ENCODE results near the gene FLACC1.

GRCh38 chr2:201271917-201272316 is 85.2 kb downstream of the FLACC1 start:
- TF ChIP-seq, protein P1, sequence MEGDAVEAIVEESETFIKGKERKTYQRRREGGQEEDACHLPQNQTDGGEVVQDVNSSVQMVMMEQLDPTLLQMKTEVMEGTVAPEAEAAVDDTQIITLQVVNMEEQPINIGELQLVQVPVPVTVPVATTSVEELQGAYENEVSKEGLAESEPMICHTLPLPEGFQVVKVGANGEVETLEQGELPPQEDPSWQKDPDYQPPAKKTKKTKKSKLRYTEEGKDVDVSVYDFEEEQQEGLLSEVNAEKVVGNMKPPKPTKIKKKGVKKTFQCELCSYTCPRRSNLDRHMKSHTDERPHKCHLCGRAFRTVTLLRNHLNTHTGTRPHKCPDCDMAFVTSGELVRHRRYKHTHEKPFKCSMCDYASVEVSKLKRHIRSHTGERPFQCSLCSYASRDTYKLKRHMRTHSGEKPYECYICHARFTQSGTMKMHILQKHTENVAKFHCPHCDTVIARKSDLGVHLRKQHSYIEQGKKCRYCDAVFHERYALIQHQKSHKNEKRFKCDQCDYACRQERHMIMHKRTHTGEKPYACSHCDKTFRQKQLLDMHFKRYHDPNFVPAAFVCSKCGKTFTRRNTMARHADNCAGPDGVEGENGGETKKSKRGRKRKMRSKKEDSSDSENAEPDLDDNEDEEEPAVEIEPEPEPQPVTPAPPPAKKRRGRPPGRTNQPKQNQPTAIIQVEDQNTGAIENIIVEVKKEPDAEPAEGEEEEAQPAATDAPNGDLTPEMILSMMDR (IDR thresholded peaks at IDR 0.05), result no peak
- TF ChIP-seq EZH2 (IDR thresholded peaks at IDR 0.05; ENCODE audit: borderline replicate concordance, insufficient read depth, low read depth, low read length, poor library complexity, severe bottlenecking), result no peak

Data from B cell (primary cell).